Measurements from ENCODE around the gene GAK. TPM values are rescaled to one million over a fixed set of nuclear protein-coding genes. Genes with fewer than 3 reads are reported as not detected.
A peak's percentile ranks its signal among the peaks of the same experiment; 100 is the strongest.

GAK gene
- total RNA-seq, 1 donor from 2014 or later = 138 TPM

GRCh38 chr4:972651-973424 lies 40.7 kb upstream of the GAK start:
- Histone ChIP-seq H3K36me3 (no peaks in the 10 kb centered on the region), H3K9me3 (no peaks in the 10 kb centered on the region), H3K4me3 (peak overlapping the region; percentile 79), H3K27me3 (no peaks in the 10 kb centered on the region), H3K4me1 (peaks cover 13% of the 10 kb centered on the region), H3K27ac (peak overlapping the region; percentile 18)
- DNase-seq (peak; percentile 81), ATAC-seq (peak; percentile 37)
- no peak for TF ChIP-seq CTCF (IDR thresholded peaks at IDR 0.05)
- intact Hi-C loops (cut with DNase I) = no loop called here

DNA sequence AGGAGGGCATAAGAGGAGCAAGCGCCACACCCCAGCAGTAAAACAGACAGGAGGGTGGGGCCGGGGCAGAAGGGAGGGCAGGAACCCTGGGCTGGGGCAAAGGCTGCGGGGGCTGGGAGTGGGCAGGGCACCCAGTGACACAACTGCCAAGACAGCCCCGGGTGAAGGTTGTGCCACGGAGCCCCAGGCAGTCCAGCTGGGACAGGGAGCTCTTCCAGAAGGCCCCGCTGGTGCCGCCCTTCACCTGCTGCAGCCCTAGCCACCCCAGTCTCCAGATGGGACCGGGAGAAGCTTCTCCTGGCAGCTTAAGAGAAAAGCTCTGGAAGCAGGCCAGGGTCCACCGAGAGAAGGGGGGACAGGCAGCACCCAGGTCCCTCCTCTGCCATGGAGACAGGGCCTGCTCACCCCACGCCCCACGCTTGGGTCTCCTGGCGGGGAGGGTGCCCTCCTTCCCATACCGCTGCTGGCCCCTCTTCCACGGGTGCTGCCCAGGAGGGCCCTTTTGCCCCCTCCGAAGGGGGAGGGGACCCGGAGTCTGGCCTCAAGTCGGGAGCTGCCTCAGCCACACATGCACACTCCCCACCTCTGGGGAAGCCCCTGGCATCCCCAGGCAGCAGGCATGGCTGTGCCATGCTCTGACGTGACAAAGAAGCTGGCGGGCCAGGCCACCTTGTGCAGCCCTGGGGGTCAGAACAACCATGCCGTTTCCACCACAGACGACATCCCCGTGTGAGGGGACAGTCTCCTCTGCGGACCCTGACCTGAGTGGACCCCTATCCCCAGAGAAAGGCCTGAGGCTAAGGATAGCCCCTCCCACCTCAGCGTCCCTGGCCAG lies 39.8 kb upstream of the GAK start:
- H3K4me1 ChIP-seq = peaks cover 13% of the 10 kb centered on the region
- no peak for TF ChIP-seq CTCF (IDR thresholded peaks at IDR 0.05)
- ATAC-seq = no peak
- H3K27ac ChIP-seq = no peak overlapping the region
- peak overlapping the region; percentile 79 for H3K4me3 ChIP-seq
- no peaks in the 10 kb centered on the region for H3K27me3 ChIP-seq
- no peaks in the 10 kb centered on the region for H3K36me3 ChIP-seq
- no peak for DNase-seq
- H3K9me3 ChIP-seq = no peaks in the 10 kb centered on the region
- intact Hi-C loops (cut with DNase I) = no loop called here

GRCh38 chr4:970854-971520 lies 38.9 kb upstream of the GAK start:
- Histone ChIP-seq H3K9me3 (no peaks in the 10 kb centered on the region), H3K36me3 (peaks cover 7% of the 10 kb centered on the region), H3K4me3 (no peak overlapping the region), H3K27ac (no peak overlapping the region), H3K4me1 (peaks cover 13% of the 10 kb centered on the region), H3K27me3 (no peaks in the 10 kb centered on the region)
- DNase-seq (no peak), ATAC-seq (no peak)
- intact Hi-C loops (cut with DNase I) = no loop called here
- TF ChIP-seq CTCF (IDR thresholded peaks at IDR 0.05) = no peak

DNA sequence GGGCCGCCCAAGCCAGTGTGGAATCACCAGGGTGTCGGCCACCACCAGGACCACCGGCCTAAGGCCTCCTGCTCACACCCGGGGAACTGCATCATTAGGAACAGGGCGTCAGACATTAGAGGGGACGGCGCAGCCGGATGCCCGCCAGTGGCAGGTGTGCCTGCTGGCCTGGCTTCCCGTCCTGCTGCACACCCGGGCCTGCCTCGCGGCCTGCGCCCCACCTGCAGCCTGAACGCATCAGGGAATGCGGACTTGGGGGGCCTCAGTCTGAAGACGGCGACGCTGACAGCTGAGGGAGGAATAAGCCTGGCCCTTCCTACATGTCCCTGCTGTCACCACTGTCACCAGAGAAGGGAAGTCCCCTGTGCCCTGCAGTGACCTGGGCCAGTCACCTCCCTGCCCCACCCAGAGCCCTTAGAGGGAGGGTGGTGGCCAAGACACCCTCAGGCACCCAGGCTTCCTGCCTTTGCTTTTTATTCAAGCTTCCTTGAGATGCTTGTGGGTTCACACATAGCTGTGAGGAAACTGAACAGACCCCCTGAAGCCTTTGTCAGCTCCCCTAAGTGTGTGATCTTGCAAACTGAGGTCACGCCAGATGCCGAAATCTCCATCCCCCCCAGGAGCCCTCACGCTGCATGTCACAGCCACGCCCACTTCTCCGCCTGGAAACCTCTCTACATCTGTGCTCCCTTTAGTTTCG lies 38.1 kb upstream of the GAK start:
- intact Hi-C loops (cut with DNase I) = no loop called here
- DNase-seq = no peak
- no peak for ATAC-seq
- H3K4me1 ChIP-seq = peaks cover 13% of the 10 kb centered on the region
- no peak overlapping the region for H3K4me3 ChIP-seq
- no peak overlapping the region for H3K27ac ChIP-seq
- no peak for TF ChIP-seq CTCF (IDR thresholded peaks at IDR 0.05)
- no peaks in the 10 kb centered on the region for H3K9me3 ChIP-seq
- no peaks in the 10 kb centered on the region for H3K27me3 ChIP-seq
- H3K36me3 ChIP-seq = peaks cover 10% of the 10 kb centered on the region

- Histone ChIP-seq H3K36me3 (peaks cover 16% of the 10 kb centered on the region), H3K4me1 (peaks cover 13% of the 10 kb centered on the region), H3K27ac (no peak overlapping the region), H3K27me3 (no peaks in the 10 kb centered on the region), H3K9me3 (no peaks in the 10 kb centered on the region), H3K4me3 (no peak overlapping the region)
- no peak for TF ChIP-seq CTCF (IDR thresholded peaks at IDR 0.05)
- intact Hi-C loops (cut with DNase I) = no loop called here
- no peak for ATAC-seq
- no peak for DNase-seq
Measured at GRCh38 chr4:968621-969394, 36.7 kb upstream of the GAK start.

All from upper lobe of right lung (tissue), 1 donor.